ENCODE results near the gene ATAD1.
"Not testable (repeated sequence)": the region's sequence is repeated elsewhere in the genome, so short reads cannot be mapped to it uniquely, and the experiment has no call there.

GRCh38 chr10:87863951-87864495 lies 46.0 kb upstream of the ATAD1 start:
- not testable (repeated sequence) for TF ChIP-seq TCF7L2 (IDR thresholded peaks at IDR 0.05; ENCODE audit: low read depth, low read length); CTCF (IDR thresholded peaks at IDR 0.05)

Data from Panc1 (cell line).